ENCODE measurements around the gene NHLRC3. TPM values are rescaled to one million over a fixed set of nuclear protein-coding genes. Genes with fewer than 3 reads are reported as not detected.
A peak's percentile ranks its signal among the peaks of the same experiment; 100 is the strongest.
"Not testable (repeated sequence)": the region's sequence is repeated elsewhere in the genome, so short reads cannot be mapped to it uniquely, and the experiment has no call there.

NHLRC3 gene, protein sequence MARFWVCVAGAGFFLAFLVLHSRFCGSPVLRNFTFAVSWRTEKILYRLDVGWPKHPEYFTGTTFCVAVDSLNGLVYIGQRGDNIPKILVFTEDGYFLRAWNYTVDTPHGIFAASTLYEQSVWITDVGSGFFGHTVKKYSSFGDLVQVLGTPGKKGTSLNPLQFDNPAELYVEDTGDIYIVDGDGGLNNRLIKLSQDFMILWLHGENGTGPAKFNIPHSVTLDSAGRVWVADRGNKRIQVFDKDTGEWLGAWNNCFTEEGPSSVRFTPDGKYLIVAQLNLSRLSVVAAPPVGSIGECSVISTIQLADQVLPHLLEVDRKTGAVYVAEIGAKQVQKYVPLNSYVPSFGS
- polyA plus RNA-seq (ENCODE audit: insufficient read length in 3 of 3) = 10 to 100 TPM; 34.7 to 75.1 (median 45.5) TPM
- long read RNA-seq, donor 1, partial matches to known transcripts = 0 of 2 reads
- long read RNA-seq, donor 1, other reads (novel, unspliced or antisense) = 0 of 2 reads
- long read RNA-seq, donor 2, partial matches to known transcripts = 8 of 10 reads
- long read RNA-seq, donor 2, other reads (novel, unspliced or antisense) = 0 of 10 reads
- long read RNA-seq, donor 3, partial matches to known transcripts = 0 of 1 reads
- long read RNA-seq, donor 3, other reads (novel, unspliced or antisense) = 0 of 1 reads
- long read RNA-seq, donor 4, partial matches to known transcripts = 0 of 5 reads
- long read RNA-seq, donor 4, other reads (novel, unspliced or antisense) = 0 of 5 reads
- long read RNA-seq, donor 5 = 0 reads
- long read RNA-seq, donor 6, partial matches to known transcripts = 12 of 17 reads
- long read RNA-seq, donor 6, other reads (novel, unspliced or antisense) = 0 of 17 reads
- long read RNA-seq, donor 7, partial matches to known transcripts = 0 of 4 reads
- long read RNA-seq, donor 7, other reads (novel, unspliced or antisense) = 0 of 4 reads
- long read RNA-seq, donor 8 = 0 reads
- long read RNA-seq, donor 9, transcript NHLRC3-202 (7 exons, 3,549 nt) = major isoform, 6 of 9 reads
- long read RNA-seq, donor 9, partial matches to known transcripts = 0 of 9 reads
- long read RNA-seq, donor 9, other reads (novel, unspliced or antisense) = 0 of 9 reads
- long read RNA-seq, donor 10, partial matches to known transcripts = 0 of 1 reads
- long read RNA-seq, donor 10, other reads (novel, unspliced or antisense) = 0 of 1 reads
- long read RNA-seq, donor 11, partial matches to known transcripts = 0 of 1 reads
- long read RNA-seq, donor 11, other reads (novel, unspliced or antisense) = 0 of 1 reads
- long read RNA-seq, donor 12, partial matches to known transcripts = 0 of 3 reads
- long read RNA-seq, donor 12, other reads (novel, unspliced or antisense) = 0 of 3 reads
- long read RNA-seq, donor 13 = 0 reads
- long read RNA-seq, donor 14, partial matches to known transcripts = 0 of 4 reads
- long read RNA-seq, donor 14, other reads (novel, unspliced or antisense) = 0 of 4 reads
- long read RNA-seq, donor 15, partial matches to known transcripts = 0 of 1 reads
- long read RNA-seq, donor 15, other reads (novel, unspliced or antisense) = 0 of 1 reads
- long read RNA-seq, donor 16, transcript NHLRC3-201 (6 exons, 3,275 nt) = major isoform, 7 of 30 reads
- long read RNA-seq, donor 16, transcript NHLRC3-202 (7 exons, 3,549 nt) = minor isoform, 6 of 30 reads
- long read RNA-seq, donor 16, partial matches to known transcripts = 15 of 30 reads
- long read RNA-seq, donor 16, other reads (novel, unspliced or antisense) = 0 of 30 reads

DNA sequence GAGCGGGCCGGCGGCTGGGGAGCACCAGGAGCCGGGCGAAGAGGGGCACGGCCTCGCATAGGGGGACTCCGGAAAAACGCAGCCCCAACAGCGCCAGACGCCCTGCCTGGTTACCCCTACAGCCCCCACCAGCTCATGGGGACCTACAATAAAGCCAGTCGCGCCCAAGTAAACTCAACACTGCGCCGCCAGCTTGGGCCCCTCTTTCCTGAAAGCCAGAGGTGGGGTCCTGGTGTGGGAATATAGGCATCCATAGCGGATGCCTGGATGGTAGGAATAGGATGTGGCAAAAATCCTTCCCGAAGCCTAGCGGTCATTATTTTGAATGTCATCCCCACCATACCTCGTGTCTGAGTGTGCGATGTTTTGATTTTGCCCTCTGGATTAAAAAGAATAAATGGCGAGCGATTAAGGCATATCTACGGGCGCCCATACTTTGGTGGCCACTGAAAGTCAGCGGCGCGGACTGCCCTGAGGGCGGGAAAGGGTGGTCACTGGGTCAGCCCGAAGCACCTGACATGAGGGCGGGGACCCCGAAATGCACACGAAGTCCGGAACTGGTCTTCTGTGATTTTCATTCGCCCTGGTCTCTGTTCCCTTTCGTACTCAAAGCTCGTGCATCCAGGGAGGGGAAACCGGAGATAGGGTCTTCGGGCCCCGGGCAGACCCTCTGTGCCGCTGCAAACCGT, at the start of gene NHLRC3, which contains the start of gene PROSER1:
NHLRC3 (plus strand) TSS at position 577 of the 689 bp plus-strand sequence. CDS start 184 bp downstream, outside the sequence.
PROSER1 (minus strand) TSS at position 210 of the 689 bp plus-strand sequence. CDS start 847 bp downstream, outside the sequence.
- peak; percentile 89 to 95 (median 93) for DNase-seq (ENCODE audit: extremely low read depth in 1 of 11, low read depth in 9 of 11, low spot score in 4 of 11)

DNA sequence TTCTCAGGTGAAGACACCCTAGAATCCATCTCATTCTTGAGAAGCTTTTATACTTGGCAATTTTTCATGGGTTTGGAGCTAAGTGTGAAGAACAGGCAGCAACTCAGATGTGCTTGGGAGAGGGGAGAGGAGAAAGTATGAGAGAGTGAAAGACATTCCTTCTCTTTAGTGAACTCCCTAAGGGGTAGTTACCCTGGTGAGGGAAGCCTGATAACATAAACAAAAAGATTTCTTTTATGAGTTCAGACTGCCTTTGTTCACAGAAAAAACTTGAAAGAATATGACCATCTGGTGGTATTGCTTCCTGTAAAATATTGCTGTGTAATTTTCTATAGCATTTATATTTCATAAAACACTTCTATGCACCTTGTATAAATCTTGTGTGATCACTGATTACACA, 47.6 kb upstream of the NHLRC3 start, which contains the start of gene STOML3:
STOML3 (minus strand) TSS at position 139 of the 400 bp plus-strand sequence; CDS start at position 29, 110 bp downstream.
- DNase-seq (ENCODE audit: extremely low read depth in 1 of 11, low read depth in 9 of 11, low spot score in 4 of 11) = no peak

DNA sequence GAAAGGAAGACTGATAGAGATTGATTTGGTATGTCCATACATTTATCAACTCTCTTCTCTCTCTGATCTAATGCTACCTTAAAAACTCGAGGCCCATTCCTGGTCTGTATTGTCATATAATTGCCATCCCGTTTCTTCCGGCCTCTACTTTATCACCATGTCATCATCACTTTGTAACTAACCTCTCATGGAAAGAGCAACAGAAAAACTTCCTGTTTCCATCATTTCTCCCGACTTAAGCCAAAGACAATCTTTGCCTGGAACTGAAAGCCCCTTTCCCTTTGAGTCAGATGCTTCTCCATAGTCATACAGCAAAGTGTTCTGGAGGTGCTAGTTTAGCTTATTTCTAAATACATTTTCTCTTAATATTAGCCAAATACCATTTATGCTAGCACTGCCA, 44.9 kb upstream of the NHLRC3 start:
- DNase-seq (ENCODE audit: extremely low read depth in 1 of 11, low read depth in 9 of 11, low spot score in 4 of 11) = no peak

DNA sequence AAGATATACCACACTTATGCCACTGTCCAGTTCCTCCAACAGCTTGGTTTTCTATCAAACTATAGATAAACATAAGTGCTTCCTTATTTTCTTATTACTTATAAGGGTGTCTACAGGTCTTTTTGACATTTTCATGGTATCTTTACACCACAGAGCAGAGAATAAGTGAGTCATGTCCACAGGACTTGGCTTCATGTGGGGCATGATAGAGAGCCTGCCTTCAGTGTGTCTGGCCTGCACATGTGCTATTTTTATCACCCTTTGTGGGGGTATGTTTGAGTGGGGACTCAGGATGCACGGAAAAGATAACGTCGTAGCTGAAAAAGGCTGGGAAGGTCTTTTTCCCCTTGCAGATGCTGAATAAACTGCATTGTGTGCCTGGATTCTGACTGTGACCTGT, 39.5 kb upstream of the NHLRC3 start:
- DNase-seq (ENCODE audit: extremely low read depth in 1 of 11, low read depth in 9 of 11, low spot score in 4 of 11) = no peak

DNA sequence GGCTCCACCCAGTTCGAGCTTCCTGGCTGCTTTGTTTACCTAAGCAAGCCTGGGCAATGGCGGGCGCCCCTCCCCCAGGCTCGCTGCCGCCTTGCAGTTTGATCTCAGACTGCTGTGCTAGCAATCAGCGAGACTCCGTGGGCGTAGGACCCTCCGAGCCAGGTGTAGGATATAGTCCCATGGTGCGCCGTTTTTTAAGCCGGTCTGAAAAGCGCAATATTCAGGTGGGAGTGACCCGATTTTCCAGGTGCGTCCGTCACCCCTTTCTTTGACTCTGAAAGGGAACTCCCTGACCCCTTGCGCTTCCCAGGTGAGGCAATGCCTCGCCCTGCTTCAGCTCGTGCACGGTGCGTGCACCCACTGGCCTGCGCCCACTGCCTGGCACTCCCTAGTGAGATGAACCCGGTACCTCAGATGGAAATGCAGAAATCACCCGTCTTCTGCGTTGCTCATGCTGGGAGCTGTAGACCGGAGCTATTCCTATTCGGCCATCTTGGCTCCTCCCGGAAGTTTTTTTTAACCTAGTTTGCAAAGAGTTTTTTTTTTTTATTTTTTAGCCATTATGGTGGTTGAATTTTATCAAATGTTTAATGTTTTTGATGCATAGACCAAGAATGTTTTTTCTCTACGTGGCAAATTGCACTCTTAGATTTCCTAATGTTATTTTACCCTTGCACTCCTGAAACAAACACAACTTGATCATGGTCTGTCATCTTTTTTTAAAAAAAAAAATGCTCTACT, 31.7 kb upstream of the NHLRC3 start:
- DNase-seq (ENCODE audit: extremely low read depth in 1 of 11, low read depth in 9 of 11, low spot score in 4 of 11) = not testable (repeated sequence)

DNA sequence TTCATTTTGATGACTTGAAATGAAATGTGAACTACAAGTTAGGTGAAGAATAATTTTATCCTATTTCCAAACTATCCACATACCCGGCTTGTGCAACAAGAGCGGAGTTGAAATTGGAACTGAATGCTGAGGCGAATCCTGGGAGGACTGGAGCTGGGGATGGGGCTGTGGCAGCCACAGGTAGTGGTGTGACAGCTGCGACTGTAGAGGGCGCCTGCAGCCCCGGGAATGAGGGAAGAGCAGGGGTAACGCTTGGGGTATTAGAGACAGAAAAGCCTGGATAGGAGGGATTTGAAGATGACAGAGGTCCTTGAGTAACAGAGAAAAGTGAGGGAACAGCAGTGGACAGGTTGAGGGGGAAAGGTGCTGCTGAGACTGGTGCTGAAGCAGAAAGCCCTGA, 25.6 kb upstream of the NHLRC3 start:
- no peak for DNase-seq (ENCODE audit: extremely low read depth in 1 of 11, low read depth in 9 of 11, low spot score in 4 of 11)

DNA sequence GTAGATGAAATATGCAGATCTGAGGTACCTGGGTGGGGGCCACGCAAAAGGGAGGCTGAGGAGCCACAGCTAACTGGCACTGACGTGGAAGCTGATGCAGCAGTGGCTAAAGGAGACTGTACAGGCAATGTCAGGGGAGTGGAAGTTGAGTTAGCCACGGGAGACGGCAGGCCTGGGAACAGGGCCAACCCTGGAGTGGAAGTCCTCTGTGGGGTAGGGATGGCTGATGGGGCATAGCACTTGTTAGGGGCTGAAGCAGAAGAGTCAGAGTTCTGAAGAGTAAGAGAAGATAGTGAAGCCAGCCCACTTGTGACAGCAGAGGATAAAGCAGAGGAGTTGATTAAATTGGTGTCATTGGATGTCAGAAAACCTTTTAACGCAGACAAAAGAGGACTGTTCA, 24.8 kb upstream of the NHLRC3 start:
- no peak for DNase-seq (ENCODE audit: extremely low read depth in 1 of 11, low read depth in 9 of 11, low spot score in 4 of 11)

DNA sequence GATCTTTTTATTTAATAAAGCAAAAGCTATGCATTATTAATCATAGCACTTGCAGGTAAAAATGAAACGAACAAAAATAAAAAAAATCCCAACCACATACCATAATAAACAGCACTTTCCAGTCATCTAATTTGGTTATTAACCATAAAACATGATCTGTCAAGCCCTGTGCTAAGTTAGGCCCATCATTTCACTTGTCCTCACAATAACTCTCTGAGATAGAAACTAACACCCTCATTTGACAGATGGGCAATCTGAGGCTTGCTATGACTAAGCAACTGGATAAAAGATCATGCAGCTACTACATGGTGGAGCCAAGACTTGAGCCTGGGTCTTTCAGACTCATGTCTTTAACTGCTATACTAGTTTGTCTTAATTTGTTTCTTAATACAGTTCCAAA, 22.2 kb upstream of the NHLRC3 start:
- no peak for DNase-seq (ENCODE audit: extremely low read depth in 1 of 11, low read depth in 9 of 11, low spot score in 4 of 11)

DNA sequence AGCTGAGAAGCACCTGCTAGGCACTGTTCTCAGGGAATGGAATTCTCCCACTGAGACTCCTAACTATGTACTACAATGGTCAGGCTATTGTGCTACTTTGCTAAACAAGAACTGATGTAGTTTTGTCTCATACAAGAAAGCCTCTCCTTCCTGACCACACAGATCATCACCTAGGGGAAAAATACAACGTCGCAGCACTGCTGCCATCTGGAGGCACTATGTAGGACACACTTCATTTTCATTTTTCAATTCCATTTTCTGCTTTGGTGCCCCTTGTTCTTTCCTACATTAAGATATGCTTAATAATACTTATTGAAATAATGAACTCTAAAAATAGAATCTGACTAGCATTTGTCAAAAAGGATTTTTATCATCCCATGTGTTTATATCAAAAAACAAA, 21.5 kb upstream of the NHLRC3 start:
- DNase-seq (ENCODE audit: extremely low read depth in 1 of 11, low read depth in 9 of 11, low spot score in 4 of 11) = no peak

DNA sequence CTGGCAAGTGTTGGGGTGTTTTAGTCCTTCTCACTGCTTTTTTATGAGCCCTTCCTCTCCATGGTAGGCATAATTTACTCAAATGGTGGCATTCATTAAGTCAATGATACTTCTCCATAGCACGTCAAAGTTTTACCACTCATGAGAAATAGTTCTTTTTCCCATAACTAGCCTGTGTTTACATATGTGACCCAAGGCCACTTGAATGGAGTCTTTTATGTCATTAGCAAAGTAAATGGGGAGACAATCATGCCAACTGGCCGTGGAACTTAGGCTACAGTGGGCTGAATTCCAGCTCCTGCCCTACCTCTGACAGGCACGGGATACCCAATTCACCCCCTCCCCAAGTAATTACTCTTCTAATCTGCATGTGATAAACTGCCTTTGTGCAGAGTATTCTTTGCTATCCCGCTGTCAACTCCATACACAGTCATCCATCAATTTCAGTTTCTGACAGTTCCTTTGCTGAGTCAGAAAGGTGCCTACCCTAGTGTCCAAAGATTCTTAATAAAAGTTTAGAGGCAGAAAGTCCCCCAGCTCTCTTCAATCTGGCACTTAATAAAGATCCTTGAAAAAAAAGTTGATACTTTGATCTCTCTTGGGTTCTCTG, 17.3 kb upstream of the NHLRC3 start:
- no peak for DNase-seq (ENCODE audit: extremely low read depth in 1 of 11, low read depth in 9 of 11, low spot score in 4 of 11)

DNA sequence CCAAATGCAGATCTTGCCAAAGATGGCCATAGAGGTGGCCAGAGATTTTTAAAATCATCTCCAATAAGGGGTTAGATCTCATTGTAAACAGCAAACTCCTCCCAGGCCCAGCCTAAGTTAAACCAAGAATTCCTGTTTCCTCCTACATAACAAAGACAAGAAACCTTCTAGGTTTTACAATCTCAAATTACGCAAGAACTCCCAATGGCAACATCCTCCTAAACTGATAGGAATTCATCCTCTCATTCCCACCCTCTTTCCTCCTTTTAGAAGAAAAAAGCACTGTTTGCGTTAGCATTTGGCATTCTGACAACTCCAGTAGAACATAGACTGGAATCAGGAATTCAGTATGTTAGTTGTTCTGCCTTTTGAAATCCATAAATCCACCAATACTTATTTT, 14.9 kb upstream of the NHLRC3 start:
- no peak for DNase-seq (ENCODE audit: extremely low read depth in 1 of 11, low read depth in 9 of 11, low spot score in 4 of 11)

DNA sequence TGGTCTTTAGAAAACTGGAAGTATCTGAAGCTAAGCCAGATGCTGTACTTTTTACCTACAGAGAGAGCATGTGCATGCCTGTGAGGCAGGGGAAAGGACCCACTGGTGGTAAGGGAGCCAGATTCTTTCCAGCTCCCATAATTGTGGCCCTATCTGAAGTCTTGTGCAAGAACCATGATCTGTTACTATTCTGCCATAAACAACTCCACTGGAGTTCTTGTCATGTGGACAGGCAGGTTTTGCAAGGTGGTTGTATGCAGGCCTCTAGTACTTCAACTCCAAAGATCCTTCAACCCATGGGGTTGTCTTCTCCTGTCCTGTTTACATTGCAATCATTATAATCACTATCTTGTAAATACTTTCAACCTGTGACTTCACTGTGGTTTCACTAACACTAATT, 14.5 kb upstream of the NHLRC3 start:
- no peak for DNase-seq (ENCODE audit: extremely low read depth in 1 of 11, low read depth in 9 of 11, low spot score in 4 of 11)

DNA sequence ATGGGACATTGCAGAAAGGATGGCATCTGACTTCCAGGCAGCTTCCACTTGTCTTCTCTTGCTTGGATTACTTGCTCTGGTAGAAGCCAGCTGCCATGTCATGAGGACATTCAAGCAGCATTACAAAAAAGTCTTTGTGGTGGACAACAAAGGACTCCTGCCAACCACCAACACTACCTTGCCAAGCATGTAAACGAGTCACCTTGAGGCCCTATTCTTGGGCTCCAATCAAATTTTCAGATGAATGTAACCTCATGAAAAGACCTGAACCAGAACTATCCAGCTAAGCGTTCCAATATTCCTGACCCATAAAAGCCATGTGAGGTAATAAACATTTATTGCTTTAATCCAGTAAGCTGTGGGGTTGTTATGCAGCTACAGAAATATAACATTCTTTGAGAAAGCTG, 12.8 kb upstream of the NHLRC3 start:
- DNase-seq (ENCODE audit: extremely low read depth in 1 of 11, low read depth in 9 of 11, low spot score in 4 of 11) = no peak

DNA sequence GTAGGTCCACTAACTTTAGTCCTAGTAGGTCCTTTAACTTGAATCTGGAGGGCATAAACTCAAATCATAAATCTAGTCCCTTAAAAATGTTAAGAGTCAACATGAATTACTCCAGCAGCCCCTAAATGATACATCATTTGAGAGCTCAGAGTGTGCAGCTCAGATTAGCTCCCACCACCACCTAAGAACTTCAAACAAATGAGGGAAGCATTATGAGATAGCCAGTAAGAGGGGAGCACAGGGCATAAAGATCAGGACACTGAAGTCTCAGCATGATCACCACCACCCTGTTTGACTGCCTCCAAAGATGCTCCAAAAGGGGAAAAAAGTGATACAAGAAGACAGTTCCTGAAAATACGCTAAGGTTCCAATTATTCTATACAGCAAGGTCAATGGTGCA, 6.1 kb upstream of the NHLRC3 start:
- no peak for DNase-seq (ENCODE audit: extremely low read depth in 1 of 11, low read depth in 9 of 11, low spot score in 4 of 11)

DNA sequence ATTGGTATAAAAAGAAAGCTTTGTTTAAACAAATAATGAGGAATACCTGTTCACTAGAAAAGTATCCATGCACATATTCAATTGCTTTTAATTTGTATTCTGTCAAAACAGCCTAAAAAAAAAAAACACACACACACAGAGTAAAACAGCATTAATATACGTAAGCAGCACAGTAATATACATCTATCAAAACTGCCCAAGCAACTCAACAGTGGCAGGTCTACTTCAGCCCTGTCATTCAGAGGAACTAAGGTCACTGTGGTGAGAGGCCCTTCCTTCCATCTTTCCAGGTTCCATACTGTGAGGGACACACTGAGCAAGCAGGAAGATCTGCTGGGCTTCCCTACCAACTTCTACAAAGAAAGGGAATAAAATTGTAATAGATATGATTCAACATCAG, 4.2 kb upstream of the NHLRC3 start:
- no peak for DNase-seq (ENCODE audit: extremely low read depth in 1 of 11, low read depth in 9 of 11, low spot score in 4 of 11)

DNA sequence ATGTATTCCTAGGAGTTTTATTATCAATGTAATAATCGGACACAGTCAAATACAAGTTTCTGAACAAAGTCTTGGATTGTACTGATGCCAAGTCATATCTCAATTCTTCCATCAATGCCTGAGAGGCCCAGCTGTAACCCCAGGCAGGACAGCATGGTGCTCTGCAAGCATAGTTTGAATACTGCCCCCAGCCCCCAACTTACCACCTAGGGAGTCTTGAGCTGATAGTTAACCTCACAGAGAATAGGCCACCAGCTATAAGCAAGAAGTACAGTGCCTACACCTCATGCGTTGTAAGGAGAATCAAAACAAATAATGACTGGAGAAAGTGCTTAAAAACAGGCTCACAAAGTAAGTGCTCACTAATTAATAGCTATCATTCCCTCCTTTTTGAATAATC, 3.1 kb upstream of the NHLRC3 start:
- DNase-seq (ENCODE audit: extremely low read depth in 1 of 11, low read depth in 9 of 11, low spot score in 4 of 11) = no peak

DNA sequence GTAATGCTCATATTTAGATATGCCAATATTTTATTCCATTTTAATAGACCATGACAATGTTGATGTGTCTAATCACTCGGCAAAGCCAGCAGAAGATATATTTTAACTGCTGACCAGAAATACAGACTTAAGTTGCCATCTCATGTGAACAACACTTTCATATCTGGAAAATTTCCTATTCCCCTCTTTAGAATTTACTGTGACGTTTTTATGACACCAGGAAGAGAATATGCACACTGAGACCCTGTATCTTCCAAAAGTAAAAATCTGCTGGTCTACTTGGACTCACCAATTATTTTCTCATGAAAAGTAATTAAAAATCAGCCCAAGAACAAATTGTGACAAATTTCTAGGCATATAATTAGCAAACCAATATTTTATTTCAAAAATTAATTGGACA, 2.5 kb upstream of the NHLRC3 start:
- DNase-seq (ENCODE audit: extremely low read depth in 1 of 11, low read depth in 9 of 11, low spot score in 4 of 11) = no peak
